Measurements from ENCODE around the gene FZD8. TPM values are rescaled to one million over a fixed set of nuclear protein-coding genes. Genes with fewer than 3 reads are reported as not detected.

FZD8 gene
- total RNA-seq, 2 experiments from 2014 or later = 0.18 to 0.35 TPM

DNA sequence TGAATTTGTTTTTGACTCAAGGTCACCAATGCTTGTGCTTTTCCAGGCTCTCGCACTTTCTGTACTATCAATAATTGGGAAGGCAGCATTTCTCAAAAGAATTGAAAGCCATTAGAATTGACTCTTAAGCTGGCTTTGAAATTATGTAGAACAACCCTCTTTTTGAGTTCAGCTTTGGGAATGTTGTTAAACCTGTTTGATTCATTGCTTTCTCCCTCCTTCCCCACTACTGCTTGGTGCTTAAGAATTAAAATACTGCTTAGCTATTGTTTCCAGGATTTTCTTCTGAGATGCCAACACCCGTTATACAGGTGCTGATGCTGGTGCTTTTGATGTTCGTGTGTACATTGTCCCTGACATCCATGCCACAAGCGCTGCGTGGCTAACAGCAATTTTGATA lies 15.5 kb upstream of the FZD8 start:
- Mint-ChIP-seq H3K27me3 (no peaks in the 10 kb centered on the region), H3K4me3 (no peak overlapping the region), H3K27ac (no peak overlapping the region), H3K9me3 (ENCODE audit: low read depth) (peaks cover 3% of the 10 kb centered on the region), H3K36me3 (no peaks in the 10 kb centered on the region), H3K4me1 (no peaks in the 10 kb centered on the region)
- no peak for DNase-seq
- CTCF ChIA-PET = no interaction called here
- ATAC-seq = no peak

GRCh38 chr10:35652824-35653223 lies 10.7 kb upstream of the FZD8 start:
- Mint-ChIP-seq H3K27me3 (peaks cover 10% of the 10 kb centered on the region), H3K4me1 (no peaks in the 10 kb centered on the region), H3K4me3 (no peak overlapping the region), H3K27ac (no peak overlapping the region), H3K36me3 (no peaks in the 10 kb centered on the region), H3K9me3 (ENCODE audit: low read depth) (no peaks in the 10 kb centered on the region)
- no peak for DNase-seq
- CTCF ChIA-PET = no interaction called here
- no peak for ATAC-seq

DNA sequence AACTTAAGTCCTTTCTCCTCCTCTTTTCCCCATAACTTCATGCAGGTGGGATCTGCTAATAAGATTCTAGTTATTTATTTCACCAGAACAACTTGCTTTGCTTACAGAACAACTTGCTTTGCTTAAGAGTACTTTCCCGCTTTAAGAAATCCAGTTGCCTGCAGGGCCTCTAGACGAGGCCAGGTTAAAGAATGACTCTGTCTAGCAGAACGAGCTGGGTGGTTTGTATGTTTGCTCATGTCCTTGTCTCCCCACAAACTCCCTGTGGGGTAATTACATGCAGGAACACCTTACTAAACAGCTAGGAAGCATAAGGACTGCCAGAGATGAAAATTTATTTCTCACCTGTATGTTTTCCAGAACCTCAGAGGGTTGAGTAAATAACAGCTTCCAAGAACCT lies 8.8 kb upstream of the FZD8 start:
- Mint-ChIP-seq H3K36me3 (no peaks in the 10 kb centered on the region), H3K4me3 (no peak overlapping the region), H3K27ac (no peak overlapping the region), H3K27me3 (peaks cover 18% of the 10 kb centered on the region), H3K9me3 (ENCODE audit: low read depth) (no peaks in the 10 kb centered on the region), H3K4me1 (no peaks in the 10 kb centered on the region)
- DNase-seq (no peak), ATAC-seq (no peak)
- CTCF ChIA-PET = no interaction called here

DNA sequence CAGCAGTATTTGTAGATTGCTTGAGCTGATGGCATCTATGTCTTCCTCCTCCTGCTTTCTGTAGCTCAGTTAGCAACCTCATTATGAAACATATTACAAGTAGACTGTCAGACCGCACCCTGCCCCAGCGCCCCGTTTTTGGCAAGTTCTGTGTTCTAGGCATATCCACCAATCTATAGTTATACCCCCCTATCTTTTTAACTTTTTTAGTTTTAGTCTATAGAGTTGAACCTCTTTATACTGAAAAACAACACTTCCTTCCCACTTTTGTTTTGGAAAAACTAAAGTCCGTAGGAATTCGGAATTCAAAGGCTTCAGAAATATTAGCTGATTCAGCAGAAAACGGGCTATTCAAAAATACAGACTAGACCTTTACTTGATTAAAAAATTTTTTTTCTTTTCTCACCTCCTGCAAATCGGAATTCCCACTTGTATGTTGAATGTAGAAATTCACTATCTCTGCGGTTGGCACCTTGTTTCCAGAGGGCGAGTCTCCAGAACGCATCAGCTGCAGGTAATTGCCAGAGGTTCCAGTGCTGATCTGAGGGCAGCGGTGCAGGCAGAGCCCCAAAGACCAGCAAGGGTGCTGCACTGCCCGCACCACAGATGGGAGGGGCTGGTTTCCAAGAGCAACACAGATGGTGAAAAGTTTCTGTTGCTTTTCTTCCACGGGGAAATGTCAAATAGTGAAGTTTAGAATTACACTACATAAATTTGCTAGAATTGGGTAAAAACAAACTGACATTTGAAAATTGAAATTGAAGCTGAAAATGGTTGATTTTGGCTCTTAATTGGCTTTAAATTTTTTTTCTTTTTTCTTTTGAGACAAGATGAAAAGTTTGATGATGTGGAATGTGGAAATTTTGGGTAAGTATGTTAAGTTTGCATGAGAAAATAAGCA lies 2.2 kb upstream of the FZD8 start:
- DNase-seq = no peak
- no peak for ATAC-seq
- H3K27ac Mint-ChIP-seq = no peak overlapping the region
- peaks cover 55% of the 10 kb centered on the region for H3K27me3 Mint-ChIP-seq
- no peaks in the 10 kb centered on the region for H3K36me3 Mint-ChIP-seq
- H3K4me1 Mint-ChIP-seq = peaks cover 25% of the 10 kb centered on the region
- CTCF ChIA-PET = interaction anchor here (1.1 kb wide), 2 partner anchors 9 to 405 kb away, joined by 3 read pairs; no protein-coding TSS in a partner anchor
- H3K9me3 Mint-ChIP-seq (ENCODE audit: low read depth) = no peaks in the 10 kb centered on the region
- peak overlapping the region; percentile 65 for H3K4me3 Mint-ChIP-seq

GRCh38 chr10:35643151-35644049 lies 1.3 kb upstream of the FZD8 start:
- CTCF ChIA-PET = interaction anchor here (1.1 kb wide), 1 partner anchor 404 kb away, joined by 3 read pairs; no protein-coding TSS in a partner anchor
- H3K36me3 Mint-ChIP-seq = no peaks in the 10 kb centered on the region
- H3K27ac Mint-ChIP-seq = no peak overlapping the region
- peaks cover 60% of the 10 kb centered on the region for H3K27me3 Mint-ChIP-seq
- H3K4me3 Mint-ChIP-seq = peak overlapping the region; percentile 65
- no peak for DNase-seq
- peaks cover 25% of the 10 kb centered on the region for H3K4me1 Mint-ChIP-seq
- no peaks in the 10 kb centered on the region for H3K9me3 Mint-ChIP-seq (ENCODE audit: low read depth)
- no peak for ATAC-seq

GRCh38 chr10:35642793-35643114 lies 658 bp upstream of the FZD8 start:
- DNase-seq (no peak), ATAC-seq (no peak)
- Mint-ChIP-seq H3K9me3 (ENCODE audit: low read depth) (no peaks in the 10 kb centered on the region), H3K4me1 (peaks cover 25% of the 10 kb centered on the region), H3K27me3 (peaks cover 66% of the 10 kb centered on the region), H3K27ac (no peak overlapping the region), H3K4me3 (peak overlapping the region; percentile 65), H3K36me3 (no peaks in the 10 kb centered on the region)
- CTCF ChIA-PET = no interaction called here

DNA sequence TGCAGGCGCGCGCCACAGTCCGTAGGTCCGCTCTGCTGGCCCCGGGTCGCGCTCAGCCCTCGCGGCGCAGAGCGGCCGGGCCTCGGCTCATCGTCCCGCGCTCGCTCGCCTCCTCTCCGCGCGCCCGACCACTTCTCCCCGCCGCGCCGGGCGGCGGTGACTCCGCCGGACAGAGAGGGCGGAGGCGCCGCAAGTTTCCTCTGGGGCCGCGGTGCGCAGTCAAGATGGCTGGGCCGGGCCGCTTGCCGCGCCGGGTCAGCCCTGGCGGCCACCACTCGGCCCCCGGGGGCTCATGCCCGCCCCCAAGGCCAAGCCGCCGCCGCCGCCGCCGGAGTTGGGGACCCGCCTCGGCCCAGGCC lies 441 bp downstream of the FZD8 start:
- ATAC-seq (peak; percentile 24), DNase-seq (no peak)
- peaks cover 25% of the 10 kb centered on the region for H3K4me1 Mint-ChIP-seq
- H3K9me3 Mint-ChIP-seq (ENCODE audit: low read depth) = no peaks in the 10 kb centered on the region
- H3K27me3 Mint-ChIP-seq = peaks cover 72% of the 10 kb centered on the region
- CTCF ChIA-PET = no interaction called here
- no peak overlapping the region for H3K27ac Mint-ChIP-seq
- H3K36me3 Mint-ChIP-seq = no peaks in the 10 kb centered on the region
- H3K4me3 Mint-ChIP-seq = no peak overlapping the region

DNA sequence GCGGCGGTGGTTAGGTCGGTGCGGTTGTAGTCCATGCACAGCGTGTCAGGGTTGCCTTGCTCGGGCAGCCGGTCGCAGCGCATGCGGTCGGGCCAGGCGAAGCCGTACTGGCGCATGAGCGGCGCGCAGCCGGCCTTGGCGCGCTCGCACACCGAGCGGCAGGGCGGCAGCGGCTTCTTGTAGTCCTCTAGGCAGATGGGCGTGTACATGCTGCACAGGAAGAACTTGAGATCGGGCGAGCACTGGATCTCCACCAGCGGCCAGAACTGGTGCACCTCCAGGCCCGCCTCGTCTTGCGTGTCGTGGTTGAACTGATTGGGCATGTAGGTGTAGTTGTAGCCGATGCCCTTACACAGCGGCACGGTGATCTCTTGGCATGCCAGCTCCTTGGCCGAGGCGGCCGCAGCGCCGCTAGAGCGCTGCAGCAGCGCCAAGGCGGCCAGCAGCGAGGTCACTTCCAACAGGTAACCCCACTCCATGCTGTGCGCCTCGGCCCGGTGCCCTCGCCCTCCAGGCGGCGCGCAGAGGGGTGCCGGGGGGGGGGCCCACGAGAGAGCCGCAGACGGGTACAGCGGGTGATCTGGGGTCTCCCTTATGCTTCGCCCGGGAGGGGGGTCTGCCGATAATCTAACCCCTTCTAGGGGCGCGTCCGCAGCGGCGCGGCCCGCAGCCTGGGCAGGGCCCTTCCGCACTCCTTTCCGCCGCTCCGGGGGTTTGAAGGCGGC lies 983 bp downstream of the FZD8 start:
- CTCF ChIA-PET = interaction anchor here (0.6 to 1.0 kb wide), 2 partner anchors 9 to 140 kb away, joined by 3 read pairs; no protein-coding TSS in a partner anchor
- H3K4me3 Mint-ChIP-seq = peak overlapping the region; percentile 66
- peak; percentile 50 for ATAC-seq
- peaks cover 25% of the 10 kb centered on the region for H3K4me1 Mint-ChIP-seq
- H3K27me3 Mint-ChIP-seq = peaks cover 75% of the 10 kb centered on the region
- H3K36me3 Mint-ChIP-seq = no peaks in the 10 kb centered on the region
- H3K9me3 Mint-ChIP-seq (ENCODE audit: low read depth) = no peaks in the 10 kb centered on the region
- peak; percentile 56 for DNase-seq
- no peak overlapping the region for H3K27ac Mint-ChIP-seq

DNA sequence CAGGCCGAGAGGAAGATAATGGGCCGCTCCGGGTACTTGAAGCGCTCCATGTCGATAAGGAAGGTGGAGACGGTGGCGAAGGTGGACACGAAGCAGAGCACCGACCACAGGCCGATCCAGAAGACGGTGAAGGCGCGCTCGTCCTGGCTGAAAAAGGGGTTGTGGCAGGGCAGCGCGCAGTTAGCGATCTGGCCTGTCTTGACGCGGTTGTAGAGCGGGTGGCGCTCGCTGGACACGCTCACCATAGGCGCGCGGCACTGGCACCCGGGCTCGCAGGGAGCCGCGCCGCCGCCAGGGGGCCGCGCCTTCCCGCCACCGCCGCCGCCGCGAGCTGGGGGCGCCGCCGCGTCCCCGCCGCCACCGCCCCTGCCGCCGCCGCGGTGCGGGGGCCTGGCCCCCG lies 1.6 kb downstream of the FZD8 start:
- peaks cover 25% of the 10 kb centered on the region for H3K4me1 Mint-ChIP-seq
- no peak overlapping the region for H3K27ac Mint-ChIP-seq
- DNase-seq = no peak
- H3K4me3 Mint-ChIP-seq = peak overlapping the region; percentile 58
- peak; percentile 37 for ATAC-seq
- peaks cover 80% of the 10 kb centered on the region for H3K27me3 Mint-ChIP-seq
- no peaks in the 10 kb centered on the region for H3K9me3 Mint-ChIP-seq (ENCODE audit: low read depth)
- no peaks in the 10 kb centered on the region for H3K36me3 Mint-ChIP-seq
- CTCF ChIA-PET = interaction anchor here (0.6 to 1.0 kb wide), 2 partner anchors 9 to 141 kb away, joined by 3 read pairs; no protein-coding TSS in a partner anchor

DNA sequence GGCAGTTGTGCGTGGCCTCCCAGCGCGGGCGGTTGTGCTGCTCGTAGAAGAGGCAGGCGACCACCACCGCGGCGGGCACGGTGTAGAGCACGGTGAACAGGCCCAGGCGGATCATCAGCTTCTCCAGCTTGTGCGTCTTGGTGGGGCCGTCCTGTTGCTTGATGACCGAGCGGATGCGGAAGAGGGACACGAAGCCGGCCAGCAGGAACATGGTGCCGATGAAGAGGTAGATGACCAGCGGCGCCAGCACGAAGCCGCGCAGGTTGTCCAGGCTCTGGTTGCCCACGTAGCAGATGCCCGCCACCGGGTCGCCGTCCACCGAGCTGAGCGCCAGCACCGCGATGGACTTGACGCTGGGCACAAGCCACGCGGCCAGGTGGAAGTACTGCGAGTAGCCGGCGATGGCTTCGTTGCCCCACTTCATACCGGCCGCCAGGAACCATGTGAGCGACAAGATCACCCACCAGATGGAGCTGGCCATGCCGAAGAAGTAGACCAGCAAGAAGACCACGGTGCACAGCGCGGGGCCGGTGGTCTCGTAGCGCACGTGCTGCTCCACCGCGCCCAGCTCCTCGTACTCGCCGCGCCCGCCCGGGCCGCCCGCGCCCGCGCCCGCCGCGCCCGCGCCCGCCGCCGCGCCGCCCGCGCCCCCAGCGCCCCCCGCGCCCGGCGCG lies 2.2 kb downstream of the FZD8 start:
- peaks cover 25% of the 10 kb centered on the region for H3K4me1 Mint-ChIP-seq
- H3K4me3 Mint-ChIP-seq = peak overlapping the region; percentile 39
- no peak overlapping the region for H3K27ac Mint-ChIP-seq
- CTCF ChIA-PET = interaction anchor here (1.0 kb wide), 1 partner anchor 10 kb away, joined by 3 read pairs; no protein-coding TSS in a partner anchor
- DNase-seq (no peak), ATAC-seq (no peak)
- H3K36me3 Mint-ChIP-seq = no peaks in the 10 kb centered on the region
- H3K27me3 Mint-ChIP-seq = peaks cover 75% of the 10 kb centered on the region
- H3K9me3 Mint-ChIP-seq (ENCODE audit: low read depth) = no peaks in the 10 kb centered on the region

GRCh38 chr10:35639021-35639727 lies 2.9 kb downstream of the FZD8 start:
- Mint-ChIP-seq H3K27me3 (peaks cover 68% of the 10 kb centered on the region), H3K36me3 (no peaks in the 10 kb centered on the region), H3K4me3 (no peak overlapping the region), H3K27ac (no peak overlapping the region), H3K9me3 (ENCODE audit: low read depth) (no peaks in the 10 kb centered on the region), H3K4me1 (peaks cover 24% of the 10 kb centered on the region)
- DNase-seq (no peak), ATAC-seq (no peak)
- CTCF ChIA-PET = no interaction called here

- Mint-ChIP-seq H3K27ac (no peak overlapping the region), H3K9me3 (ENCODE audit: low read depth) (no peaks in the 10 kb centered on the region), H3K36me3 (no peaks in the 10 kb centered on the region), H3K4me3 (no peak overlapping the region), H3K4me1 (peaks cover 18% of the 10 kb centered on the region), H3K27me3 (peaks cover 60% of the 10 kb centered on the region)
- CTCF ChIA-PET = no interaction called here
- ATAC-seq (no peak), DNase-seq (no peak)
These were observed 4.0 kb downstream of the FZD8 start for GRCh38 chr10:35638101-35638500.

Measured in activated CD8-positive, alpha-beta memory T cell treated with anti-CD3 and anti-CD28 coated beads, Interleukin-2, amount 10 ng/mL, durations not matched to agents 7 days and 5 days (primary cell).